Neuronal stem cell (in vitro differentiated cells): Measurements from ENCODE around the gene MGMT.

ENCODE experiments used
- DNase-seq: peaks from one replicate; pipeline ENCODE4 v3.0.0-alpha.2; 2013; ENCODE audit warnings: low spot score
- H2AFZ ChIP-seq: one replicate; pipeline ENCODE4 v1.6.1; 2013; ENCODE audit warnings: mild to moderate bottlenecking, low read length, inconsistent platforms
- H2AK5ac ChIP-seq: 2 replicates; pipeline ENCODE4 v1.6.1; 2013; ENCODE audit warnings: low read depth, mild to moderate bottlenecking, inconsistent platforms, low read length, moderate library complexity, mixed read lengths
- H2BK120ac ChIP-seq: 2 replicates; pipeline ENCODE4 v1.6.1; 2013; ENCODE audit warnings: low read depth, mild to moderate bottlenecking, inconsistent platforms, low read length, moderate library complexity, mixed read lengths
- H2BK12ac ChIP-seq: one replicate; pipeline ENCODE4 v1.6.1; 2013; ENCODE audit warnings: low read length, inconsistent platforms
- H2BK15ac ChIP-seq: 2 replicates; pipeline ENCODE4 v1.6.1; 2013; ENCODE audit warnings: mild to moderate bottlenecking, low read length, inconsistent platforms, mixed read lengths
- H2BK5ac ChIP-seq: one replicate; pipeline ENCODE4 v1.6.1; 2013; ENCODE audit warnings: inconsistent platforms, mild to moderate bottlenecking, low read length, moderate library complexity
- H3K14ac ChIP-seq: one replicate; pipeline ENCODE4 v1.6.1; 2013; ENCODE audit warnings: low read length, inconsistent platforms
- H3K18ac ChIP-seq: 2 replicates; pipeline ENCODE4 v1.6.1; 2013; ENCODE audit warnings: low read length, inconsistent platforms
- H3K23ac ChIP-seq: 2 replicates; pipeline ENCODE4 v1.6.1; 2013; ENCODE audit warnings: low read depth, mild to moderate bottlenecking, mixed read lengths, low read length, inconsistent platforms; ENCODE audit not compliant: poor library complexity
- H3K27ac ChIP-seq: replicated peaks from 3 replicates; pipeline ENCODE4 v1.5.1; 2013; ENCODE audit warnings: low read length, inconsistent platforms
- H3K27me3 ChIP-seq, 3 experiments: 2 replicates each; pipeline ENCODE4 v1.6.1; 2013; ENCODE audit warnings: low read length in 3 of 3, mild to moderate bottlenecking in 2 of 3, inconsistent platforms in 1 of 3, low read depth in 1 of 3, mixed read lengths in 1 of 3, moderate library complexity in 1 of 3; ENCODE audit not compliant: control insufficient read depth in 3 of 3, insufficient read depth in 3 of 3
- H3K36me3 ChIP-seq, 2 donors: replicated peaks in 1 of 2; 2 replicates each; pipeline ENCODE4 v1.6.1; 2013; ENCODE audit warnings: low read length in 2 of 2; ENCODE audit not compliant: control insufficient read depth in 2 of 2, insufficient read depth in 2 of 2
- H3K4ac ChIP-seq: 2 replicates; pipeline ENCODE4 v1.6.1; 2013; ENCODE audit warnings: inconsistent platforms, mild to moderate bottlenecking, low read length, moderate library complexity
- H3K4me1 ChIP-seq, 2 donors: 1 replicate in 1 of 2; 2 replicates in 1 of 2; pipeline ENCODE4 v1.6.1; 2013; ENCODE audit warnings: low read length in 2 of 2, low read depth in 1 of 2; ENCODE audit not compliant: control insufficient read depth in 2 of 2, insufficient read depth in 1 of 2
- H3K4me2 ChIP-seq: one replicate; pipeline ENCODE4 v1.6.1; 2013; ENCODE audit warnings: mild to moderate bottlenecking, low read length, inconsistent platforms; ENCODE audit not compliant: insufficient read depth, poor library complexity, severe bottlenecking
- H3K4me3 ChIP-seq, 2 donors: 2 replicates each; pipeline ENCODE4 v1.5.1; 2013; ENCODE audit warnings: low read length in 2 of 2, mild to moderate bottlenecking in 2 of 2, inconsistent platforms in 1 of 2, moderate library complexity in 1 of 2
- H3K79me1 ChIP-seq: one replicate; pipeline ENCODE4 v1.6.1; 2013; ENCODE audit warnings: low read depth, mild to moderate bottlenecking, inconsistent platforms, low read length, moderate library complexity
- H3K9ac ChIP-seq: one replicate; pipeline ENCODE4 v1.6.1; 2013; ENCODE audit warnings: mild to moderate bottlenecking, low read depth, low read length, inconsistent platforms; ENCODE audit not compliant: poor library complexity
- H3K9me3 ChIP-seq, 2 donors: replicated peaks in 1 of 2; 2 replicates each; pipeline versions ENCODE3 to v1.6.1; 2013; ENCODE audit warnings: low read length in 2 of 2, mild to moderate bottlenecking in 2 of 2, inconsistent platforms in 1 of 2, low read depth in 1 of 2, mixed read lengths in 1 of 2, moderate library complexity in 1 of 2; ENCODE audit not compliant: control insufficient read depth in 2 of 2, insufficient read depth in 1 of 2
- H4K8ac ChIP-seq: one replicate; pipeline ENCODE4 v1.6.1; 2013; ENCODE audit warnings: low read depth, mild to moderate bottlenecking, inconsistent platforms, low read length, moderate library complexity
- H4K91ac ChIP-seq: one replicate; pipeline ENCODE4 v1.6.1; 2013; ENCODE audit warnings: low read length, low read depth, mild to moderate bottlenecking, inconsistent platforms; ENCODE audit not compliant: poor library complexity
- WGBS, 2 donors: extraction: QIAGEN DNeasy Blood & Tissue Kit; methylation state at CpG; one replicate each; pipeline ENCODE4 v1.1.7; 2013; ENCODE audit warnings: missing lambda C conversion rate in 2 of 2, mixed read lengths in 1 of 2; ENCODE audit not compliant: insufficient read length in 2 of 2, insufficient replicate concordance in 1 of 2; ENCODE audit errors: extremely low coverage in 2 of 2; 5-methylcytosine and 5-hydroxymethylcytosine counted together

Gene MGMT

GRCh38 chr10:129626796-129627435 lies 159.9 kb downstream of the MGMT start:
- H3K4me1 ChIP-seq = peaks cover 0 to 9% of the 10 kb centered on the region in 2 donors
- H3K36me3 ChIP-seq = no peaks in the 10 kb centered on the region
- H3K9ac ChIP-seq = no peak overlapping the region
- H2BK15ac ChIP-seq = no peak overlapping the region
- no peak overlapping the region for H3K4ac ChIP-seq
- H2AK5ac ChIP-seq = no peak overlapping the region
- no peak overlapping the region for H3K4me2 ChIP-seq
- no peak overlapping the region for H2AFZ ChIP-seq
- no CpG with 5 or more reads among the region's 12 CpGs for WGBS, 2 donors
- no peak overlapping the region for H3K4me3 ChIP-seq
- H3K9me3 ChIP-seq = no peaks in the 10 kb centered on the region
- H3K18ac ChIP-seq = peak overlapping the region; percentile 53
- H3K27ac ChIP-seq = no peak overlapping the region
- no peak overlapping the region for H2BK12ac ChIP-seq
- H4K91ac ChIP-seq = no peak overlapping the region
- no peaks in the 10 kb centered on the region for H3K27me3 ChIP-seq
- no peak overlapping the region for H3K14ac ChIP-seq
- H2BK5ac ChIP-seq = no peak overlapping the region
- no peaks in the 10 kb centered on the region for H3K79me1 ChIP-seq
- DNase-seq = no peak
- no peak overlapping the region for H2BK120ac ChIP-seq
- no peak overlapping the region for H4K8ac ChIP-seq
- H3K23ac ChIP-seq = no peak overlapping the region

- H2BK120ac ChIP-seq = no peak overlapping the region
- H3K79me1 ChIP-seq = no peaks in the 10 kb centered on the region
- no peak overlapping the region for H3K14ac ChIP-seq
- no peak overlapping the region for H3K27ac ChIP-seq
- no peak overlapping the region for H4K8ac ChIP-seq
- H3K4me2 ChIP-seq = no peak overlapping the region
- H3K36me3 ChIP-seq = no peaks in the 10 kb centered on the region
- no peak overlapping the region for H3K4me3 ChIP-seq
- no CpG with 5 or more reads among the region's 8 CpGs for WGBS, 2 donors
- no peaks in the 10 kb centered on the region for H3K27me3 ChIP-seq
- no peak overlapping the region for H2BK12ac ChIP-seq
- H3K23ac ChIP-seq = no peak overlapping the region
- no peaks in the 10 kb centered on the region for H3K9me3 ChIP-seq
- DNase-seq = no peak
- no peak overlapping the region for H2AFZ ChIP-seq
- no peak overlapping the region for H2AK5ac ChIP-seq
- no peak overlapping the region for H3K18ac ChIP-seq
- H4K91ac ChIP-seq = no peak overlapping the region
- H2BK5ac ChIP-seq = no peak overlapping the region
- H3K4me1 ChIP-seq = peaks cover 0 to 9% of the 10 kb centered on the region in 2 donors
- no peak overlapping the region for H3K4ac ChIP-seq
- no peak overlapping the region for H2BK15ac ChIP-seq
- H3K9ac ChIP-seq = no peak overlapping the region
Measured at GRCh38 chr10:129627442-129627841, 160.4 kb downstream of the MGMT start.

GRCh38 chr10:129628823-129629222 lies 161.8 kb downstream of the MGMT start:
- Histone ChIP-seq H2BK120ac (peak overlapping the region; percentile 33), H3K9me3 (peaks cover 0 to 2% of the 10 kb centered on the region in 2 donors), H2BK5ac (no peak overlapping the region), H3K23ac (no peak overlapping the region), H3K27me3 (no peaks in the 10 kb centered on the region), H3K79me1 (no peaks in the 10 kb centered on the region), H4K91ac (no peak overlapping the region), H3K4me3 (no peak overlapping the region), H2BK12ac (no peak overlapping the region), H3K4me1 (peaks cover 0 to 5% of the 10 kb centered on the region in 2 donors), H2AK5ac (no peak overlapping the region), H3K36me3 (peaks cover 0 to 1% of the 10 kb centered on the region in 2 donors), H3K27ac (no peak overlapping the region), H3K14ac (no peak overlapping the region), H3K18ac (no peak overlapping the region), H4K8ac (no peak overlapping the region), H3K4me2 (no peak overlapping the region), H2AFZ (no peak overlapping the region), H3K9ac (no peak overlapping the region), H2BK15ac (no peak overlapping the region), H3K4ac (no peak overlapping the region)
- no peak for DNase-seq
- WGBS, 2 donors = no CpG with 5 or more reads among the region's 9 CpGs

- no peaks in the 10 kb centered on the region for H3K27me3 ChIP-seq
- WGBS, 2 donors = no CpG with 5 or more reads among the region's 15 CpGs
- no peak overlapping the region for H2AK5ac ChIP-seq
- H2BK12ac ChIP-seq = no peak overlapping the region
- H3K4me1 ChIP-seq = peaks cover 0 to 6% of the 10 kb centered on the region in 2 donors
- no peak overlapping the region for H3K14ac ChIP-seq
- H4K91ac ChIP-seq = no peak overlapping the region
- peaks cover 0 to 1% of the 10 kb centered on the region in 2 donors for H3K36me3 ChIP-seq
- H3K79me1 ChIP-seq = no peaks in the 10 kb centered on the region
- no peak overlapping the region for H3K4me3 ChIP-seq
- no peak overlapping the region for H2BK120ac ChIP-seq
- H4K8ac ChIP-seq = no peak overlapping the region
- H3K9ac ChIP-seq = no peak overlapping the region
- DNase-seq = no peak
- H3K23ac ChIP-seq = no peak overlapping the region
- peaks cover 0 to 3% of the 10 kb centered on the region in 2 donors for H3K9me3 ChIP-seq
- no peak overlapping the region for H2AFZ ChIP-seq
- no peak overlapping the region for H3K18ac ChIP-seq
- no peak overlapping the region for H3K4ac ChIP-seq
- H3K27ac ChIP-seq = no peak overlapping the region
- no peak overlapping the region for H2BK15ac ChIP-seq
- no peak overlapping the region for H3K4me2 ChIP-seq
- no peak overlapping the region for H2BK5ac ChIP-seq
Measured at GRCh38 chr10:129629911-129630310, 162.9 kb downstream of the MGMT start.
